Stimulated activated naive CD8-positive, alpha-beta T cell treated with anti-CD3 and anti-CD28 coated beads, Interleukin-15, amount 100 ng/mL, for 72 hours (primary cell): ENCODE results near the gene RCN1.
"Not testable (repeated sequence)": the region's sequence is repeated elsewhere in the genome, so short reads cannot be mapped to it uniquely, and the experiment has no call there.

Experiments used
- ATAC-seq: fragments of 150-1000 bp; cut with Tn5 transposase; 2 replicates; pipeline ENCODE4 v1.10.0; 2021; ENCODE audit warnings: mild to moderate bottlenecking, moderate library complexity
- DNase-seq, 2 donors: peaks; one replicate each; pipeline ENCODE4 v3.0.0; 2021 to 2022
- H3K27ac Mint-ChIP-seq, 2 donors: one replicate each; pipeline ENCODE4 v1.8.0; 2022; ENCODE audit warnings: mild to moderate bottlenecking in 2 of 2, mixed read lengths in 2 of 2, moderate library complexity in 2 of 2
- H3K27me3 Mint-ChIP-seq: one replicate; pipeline ENCODE4 v1.8.0; 2022; ENCODE audit warnings: mixed read lengths
- H3K4me1 Mint-ChIP-seq: one replicate; pipeline ENCODE4 v1.8.0; 2022; ENCODE audit warnings: mild to moderate bottlenecking, mixed read lengths
- H3K4me3 Mint-ChIP-seq, 2 donors: one replicate each; pipeline ENCODE4 v1.8.0; 2022; ENCODE audit warnings: mild to moderate bottlenecking in 2 of 2, mixed read lengths in 2 of 2, moderate library complexity in 1 of 2
- H3K9me3 Mint-ChIP-seq, 2 donors: one replicate each; pipeline ENCODE4 v1.8.0; 2022; ENCODE audit warnings: mixed read lengths in 2 of 2

The RCN1 gene

GRCh38 chr11:32118025-32118974, 27.4 kb downstream of the RCN1 start:
- no peak for DNase-seq
- Mint-ChIP-seq H3K4me3 (no peak overlapping the region), H3K27ac (no peak overlapping the region), H3K4me1 (peaks cover 11% of the 10 kb centered on the region), H3K27me3 (peaks cover 18% of the 10 kb centered on the region), H3K9me3 (peaks cover 4 to 17% of the 10 kb centered on the region in 2 donors)
- no peak for ATAC-seq

GRCh38 chr11:32119139-32119538, 28.3 kb downstream of the RCN1 start:
- Mint-ChIP-seq H3K4me1 (peaks cover 11% of the 10 kb centered on the region), H3K9me3 (peaks cover 4 to 17% of the 10 kb centered on the region in 2 donors), H3K27me3 (peaks cover 14% of the 10 kb centered on the region)
- DNase-seq, H3K27ac Mint-ChIP-seq, ATAC-seq, H3K4me3 Mint-ChIP-seq: not testable (repeated sequence)

GRCh38 chr11:32121012-32121411, 30.1 kb downstream of the RCN1 start:
- Mint-ChIP-seq H3K4me1 (peaks cover 11% of the 10 kb centered on the region), H3K4me3 (no peak overlapping the region), H3K9me3 (peaks cover 6 to 17% of the 10 kb centered on the region in 2 donors), H3K27ac (no peak overlapping the region), H3K27me3 (peaks cover 21% of the 10 kb centered on the region)
- ATAC-seq, result no peak
- no peak for DNase-seq

- H3K27me3 Mint-ChIP-seq, result peaks cover 31% of the 10 kb centered on the region
- H3K27ac Mint-ChIP-seq, result no peak overlapping the region
- no peak for DNase-seq
- no peak for ATAC-seq
- peaks cover 11% of the 10 kb centered on the region for H3K4me1 Mint-ChIP-seq
- peaks cover 8 to 17% of the 10 kb centered on the region in 2 donors for H3K9me3 Mint-ChIP-seq
- H3K4me3 Mint-ChIP-seq, result no peak overlapping the region
These were observed 31.3 kb downstream of the RCN1 start for GRCh38 chr11:32122200-32122599.

GRCh38 chr11:32131321-32131720, 40.4 kb downstream of the RCN1 start:
- DNase-seq (no peak), ATAC-seq (no peak)
- Mint-ChIP-seq H3K9me3 (peaks cover 0 to 6% of the 10 kb centered on the region in 2 donors), H3K27ac (no peak overlapping the region), H3K27me3 (peaks cover 37% of the 10 kb centered on the region), H3K4me3 (no peak overlapping the region), H3K4me1 (no peaks in the 10 kb centered on the region)

GRCh38 chr11:32136657-32137056, 45.8 kb downstream of the RCN1 start:
- no peaks in the 10 kb centered on the region for H3K9me3 Mint-ChIP-seq
- no peak overlapping the region for H3K4me3 Mint-ChIP-seq
- no peak for ATAC-seq

DNA sequence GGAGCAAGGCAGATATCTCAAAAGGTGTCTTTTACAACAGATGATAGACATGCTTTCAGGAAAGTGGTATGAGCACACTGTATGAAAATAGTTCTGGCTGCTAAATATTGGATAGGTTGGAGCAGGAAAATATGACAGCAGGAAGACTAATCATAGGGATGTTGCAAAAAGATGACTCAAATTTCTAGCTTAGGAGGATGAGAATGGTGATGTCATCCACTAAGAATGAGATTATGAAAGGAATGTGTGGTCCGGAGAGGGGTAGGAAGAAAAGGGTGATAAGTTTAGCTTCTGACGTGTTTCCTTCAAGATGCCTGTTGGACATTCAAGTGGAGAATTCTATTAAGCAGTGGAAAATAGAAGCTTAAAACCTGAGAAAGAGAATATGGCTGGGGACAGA, 46.4 kb downstream of the RCN1 start:
- Mint-ChIP-seq H3K4me1 (peaks cover 4% of the 10 kb centered on the region), H3K27me3 (no peaks in the 10 kb centered on the region), H3K4me3 (no peak overlapping the region), H3K9me3 (no peaks in the 10 kb centered on the region), H3K27ac (peak overlapping the region in 1 of 2 donors; percentile 18)
- ATAC-seq (no peak), DNase-seq (no peak)

More at GRCh38 chr11:32136657-32137056, 45.8 kb downstream of the RCN1 start:
- Mint-ChIP-seq H3K27ac (no peak overlapping the region), H3K4me1 (no peaks in the 10 kb centered on the region), H3K27me3 (no peaks in the 10 kb centered on the region)
- DNase-seq, result no peak

DNA sequence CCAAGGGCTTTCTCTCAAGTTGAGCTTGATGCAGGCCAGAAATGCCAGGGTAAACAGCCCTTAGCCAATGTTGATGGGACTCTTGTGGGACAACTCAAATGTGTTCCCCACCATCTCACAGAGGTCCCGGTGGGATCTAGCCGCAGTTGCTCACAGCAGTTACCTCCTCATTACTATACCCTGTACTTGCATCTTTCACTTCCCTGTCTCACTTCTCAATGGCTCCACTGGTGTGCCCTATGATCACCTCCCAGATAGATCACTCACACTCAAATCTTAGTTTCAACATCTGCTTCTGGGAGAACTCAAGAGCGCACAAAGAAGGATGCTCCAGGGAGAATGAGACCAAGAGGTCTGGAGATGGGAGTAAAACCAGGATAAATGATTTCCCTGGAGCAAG, 47.0 kb downstream of the RCN1 start:
- no peak for DNase-seq
- peaks cover 6% of the 10 kb centered on the region for H3K4me1 Mint-ChIP-seq
- no peak overlapping the region for H3K27ac Mint-ChIP-seq
- no peaks in the 10 kb centered on the region for H3K9me3 Mint-ChIP-seq
- H3K27me3 Mint-ChIP-seq, result no peaks in the 10 kb centered on the region
- no peak overlapping the region for H3K4me3 Mint-ChIP-seq
- no peak for ATAC-seq

DNA sequence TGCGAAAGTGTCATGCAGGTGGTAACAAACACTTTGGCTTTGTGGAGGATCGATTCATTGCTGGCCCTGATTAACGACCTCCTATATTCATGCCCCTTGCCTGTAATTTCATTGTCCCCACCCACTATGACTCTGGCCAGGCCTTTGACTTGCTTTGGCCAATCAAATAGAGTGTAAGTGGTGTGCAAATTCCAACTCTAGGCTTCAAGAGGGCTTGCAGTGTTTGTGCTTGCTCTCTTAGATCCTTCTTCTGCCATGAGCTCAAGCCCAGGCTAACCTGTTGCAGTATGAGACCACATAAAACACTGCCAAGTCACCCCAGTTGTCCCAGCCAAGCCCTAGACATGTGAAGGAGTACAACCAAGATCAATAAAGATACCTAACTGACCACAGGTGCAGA, 48.0 kb downstream of the RCN1 start:
- no peak for ATAC-seq
- no peak for DNase-seq
- H3K4me3 Mint-ChIP-seq, result no peak overlapping the region
- no peaks in the 10 kb centered on the region for H3K27me3 Mint-ChIP-seq
- H3K27ac Mint-ChIP-seq, result no peak overlapping the region
- H3K9me3 Mint-ChIP-seq, result no peaks in the 10 kb centered on the region
- H3K4me1 Mint-ChIP-seq, result peaks cover 6% of the 10 kb centered on the region

DNA sequence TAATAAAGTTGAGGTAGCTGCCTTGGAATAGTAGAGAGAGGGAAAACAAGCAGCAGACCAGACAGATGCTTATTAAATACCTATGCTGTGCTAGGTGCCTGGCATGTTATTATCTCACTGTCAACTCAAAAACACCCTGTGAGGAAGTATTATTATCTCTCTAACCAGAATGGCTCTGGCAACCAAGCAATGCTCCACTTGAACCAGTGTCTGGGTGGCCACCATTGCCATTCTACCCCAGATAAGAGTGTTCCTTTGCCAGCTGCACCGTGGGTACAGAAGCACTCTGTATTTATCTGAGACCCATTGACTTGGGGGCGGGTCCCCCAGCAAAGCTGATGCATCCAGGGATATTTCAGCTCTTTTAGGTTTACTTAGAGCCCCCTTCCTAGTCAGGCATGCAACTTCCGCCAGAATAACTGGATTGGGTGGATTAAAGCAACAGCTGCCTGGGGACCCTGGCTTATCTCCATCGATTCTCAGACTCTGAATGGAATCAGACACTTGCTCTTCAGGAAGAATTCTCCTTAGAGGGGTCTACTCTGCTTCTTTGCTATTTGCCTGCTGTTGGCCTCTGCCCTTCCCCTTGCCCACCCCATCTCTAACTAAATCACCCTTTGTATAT, 49.1 kb downstream of the RCN1 start:
- Mint-ChIP-seq H3K4me1 (peaks cover 6% of the 10 kb centered on the region), H3K9me3 (no peaks in the 10 kb centered on the region), H3K27me3 (no peaks in the 10 kb centered on the region), H3K27ac (no peak overlapping the region), H3K4me3 (no peak overlapping the region)
- no peak for DNase-seq
- ATAC-seq, result no peak

- Mint-ChIP-seq H3K4me1 (peaks cover 6% of the 10 kb centered on the region), H3K4me3 (no peak overlapping the region), H3K27ac (no peak overlapping the region), H3K27me3 (no peaks in the 10 kb centered on the region), H3K9me3 (no peaks in the 10 kb centered on the region)
- DNase-seq (no peak), ATAC-seq (no peak)
These were observed 51.1 kb downstream of the RCN1 start for GRCh38 chr11:32141745-32142546.

- no peak for ATAC-seq
These were observed 52.5 kb downstream of the RCN1 start for GRCh38 chr11:32143378-32143777.

DNA sequence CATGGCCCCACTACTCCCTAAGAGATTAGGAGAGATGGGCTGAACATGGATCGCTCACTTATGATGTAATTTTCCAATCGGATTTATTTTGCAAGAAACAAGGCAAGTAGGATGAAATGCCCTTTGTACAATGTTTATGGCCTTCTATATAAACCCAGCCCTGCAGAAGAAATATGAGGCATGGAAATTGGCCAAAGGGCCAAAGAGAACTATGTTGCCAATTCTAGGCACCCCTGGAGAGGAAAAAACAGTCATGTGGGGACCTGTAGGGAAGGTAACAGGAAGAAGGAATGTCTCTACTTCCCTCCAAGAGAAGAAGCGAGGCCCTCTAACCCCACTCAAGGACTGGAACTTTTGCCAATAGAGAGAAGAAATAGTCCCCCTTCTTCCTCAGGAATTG, 54.4 kb downstream of the RCN1 start:
- H3K27ac Mint-ChIP-seq, result no peak overlapping the region
- no peak for ATAC-seq
- peaks cover 14% of the 10 kb centered on the region for H3K27me3 Mint-ChIP-seq
- no peak for DNase-seq
- no peak overlapping the region for H3K4me3 Mint-ChIP-seq
- peaks cover 6% of the 10 kb centered on the region for H3K4me1 Mint-ChIP-seq
- H3K9me3 Mint-ChIP-seq, result no peaks in the 10 kb centered on the region

More at GRCh38 chr11:32143378-32143777, 52.5 kb downstream of the RCN1 start:
- DNase-seq, result no peak
- Mint-ChIP-seq H3K27ac (no peak overlapping the region), H3K9me3 (no peaks in the 10 kb centered on the region), H3K4me3 (no peak overlapping the region), H3K27me3 (peaks cover 7% of the 10 kb centered on the region), H3K4me1 (peaks cover 6% of the 10 kb centered on the region)

DNA sequence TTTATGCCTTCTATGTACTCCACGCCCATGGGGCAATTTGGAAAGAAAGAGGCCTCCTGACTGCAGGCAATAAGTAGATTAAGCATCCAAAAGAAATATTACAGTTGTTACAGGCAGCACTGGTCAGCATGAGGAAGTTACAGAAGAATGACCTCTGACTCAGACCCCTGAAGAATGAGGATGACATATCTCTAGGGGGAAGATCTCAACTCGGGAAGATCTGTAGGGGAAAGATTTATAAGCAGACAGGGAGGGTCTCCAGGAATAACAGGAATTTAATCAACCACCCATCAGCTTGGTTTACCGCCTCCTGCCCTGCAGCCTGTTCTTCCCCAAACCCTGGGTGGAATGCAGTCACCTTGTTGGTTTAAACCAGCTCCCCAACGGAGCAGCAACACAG, 58.0 kb downstream of the RCN1 start:
- H3K4me1 Mint-ChIP-seq, result no peaks in the 10 kb centered on the region
- DNase-seq (no peak), ATAC-seq (no peak)
- peaks cover 41% of the 10 kb centered on the region for H3K27me3 Mint-ChIP-seq
- H3K4me3 Mint-ChIP-seq, result no peak overlapping the region
- no peak overlapping the region for H3K27ac Mint-ChIP-seq
- H3K9me3 Mint-ChIP-seq, result no peaks in the 10 kb centered on the region

GRCh38 chr11:32149748-32150147, 58.9 kb downstream of the RCN1 start:
- Mint-ChIP-seq H3K4me1 (no peaks in the 10 kb centered on the region), H3K27me3 (peaks cover 48% of the 10 kb centered on the region), H3K4me3 (no peak overlapping the region), H3K9me3 (no peaks in the 10 kb centered on the region), H3K27ac (no peak overlapping the region)
- DNase-seq (no peak), ATAC-seq (no peak)
